GM19467 (cell line): ENCODE data around the gene TMEM192.
"Not testable (repeated sequence)": the region's sequence is repeated elsewhere in the genome, so short reads cannot be mapped to it uniquely, and the experiment has no call there.

Experiments used
- ATAC-seq: cut with Tn5 transposase; IDR thresholded peaks from one replicate; pipeline ENCODE4 v1.9.1; 2021; ENCODE audit warnings: mild to moderate bottlenecking, moderate library complexity; ENCODE audit not compliant: unreplicated experiment

TMEM192 gene

DNA sequence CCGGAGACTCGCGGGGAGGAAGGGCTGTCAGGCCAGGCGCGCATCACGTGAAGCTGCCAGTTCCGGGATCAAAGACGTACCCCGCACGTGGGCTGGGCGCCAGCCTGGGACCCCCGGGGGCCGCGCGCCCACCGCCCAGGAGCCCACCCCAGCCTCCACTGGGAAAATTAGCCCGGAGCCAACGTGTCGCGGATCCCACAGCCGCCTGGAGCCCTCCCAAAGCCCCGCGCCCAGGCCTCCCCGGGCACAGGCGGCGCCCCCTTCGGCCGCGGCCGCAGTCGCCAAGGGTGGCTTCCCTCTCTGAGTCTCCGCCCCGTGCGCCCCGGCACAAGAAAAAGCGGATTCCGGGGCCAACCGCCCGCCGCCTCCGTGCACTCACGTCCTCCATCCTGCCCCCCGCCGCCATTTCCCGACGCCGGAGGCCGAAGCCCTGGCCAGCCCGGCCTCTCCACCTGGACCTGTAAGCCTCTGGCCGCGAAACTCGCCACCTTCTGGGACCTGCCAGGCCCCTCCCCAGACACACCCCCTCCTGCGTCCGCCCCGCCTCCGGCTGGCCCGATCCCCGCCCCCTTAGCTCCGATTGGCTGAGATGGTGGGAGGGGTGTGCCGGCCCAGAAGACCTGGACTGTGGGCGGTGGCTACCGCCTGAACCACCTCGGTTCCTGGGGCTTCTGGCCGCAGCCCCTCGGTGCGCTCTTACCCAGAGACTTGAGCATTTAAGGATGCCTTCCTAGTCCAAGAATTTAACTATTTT, at the start of gene TMEM192:
Gene TMEM192 (minus strand): TSS at position 493 of the 754 bp plus-strand sequence. CDS start 87 bp downstream, at position 406.
- peak; percentile 96 for ATAC-seq

- no peak for ATAC-seq
These were observed 46.1 kb upstream of the TMEM192 start for GRCh38 chr4:165158762-165159161.

- no peak for ATAC-seq
These were observed 44.2 kb upstream of the TMEM192 start for GRCh38 chr4:165156906-165157305.

GRCh38 chr4:165154482-165154881, 41.8 kb upstream of the TMEM192 start:
- ATAC-seq, result no peak

- ATAC-seq, result no peak
These were observed 39.9 kb upstream of the TMEM192 start for GRCh38 chr4:165152527-165152926.

DNA sequence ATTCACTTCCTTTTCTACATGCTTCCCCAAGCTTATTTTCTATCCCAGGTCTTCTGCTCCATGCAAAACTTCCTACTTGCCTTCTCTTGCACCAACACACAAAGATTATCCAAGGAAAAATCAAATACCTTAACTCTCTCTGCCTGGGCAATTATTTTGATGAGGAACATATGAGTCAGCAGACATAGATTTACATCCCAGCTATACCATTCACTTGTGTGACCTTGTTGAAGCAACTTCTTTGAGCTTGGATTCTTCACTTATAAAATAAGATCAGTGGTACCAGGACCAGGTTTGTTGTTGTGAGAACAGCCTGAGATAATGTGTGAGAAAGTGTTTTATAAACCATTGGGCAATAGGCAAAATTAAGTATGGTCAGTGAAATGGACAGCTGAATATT, 39.1 kb upstream of the TMEM192 start:
- no peak for ATAC-seq

GRCh38 chr4:165150545-165150944, 37.9 kb upstream of the TMEM192 start:
- ATAC-seq, result no peak

DNA sequence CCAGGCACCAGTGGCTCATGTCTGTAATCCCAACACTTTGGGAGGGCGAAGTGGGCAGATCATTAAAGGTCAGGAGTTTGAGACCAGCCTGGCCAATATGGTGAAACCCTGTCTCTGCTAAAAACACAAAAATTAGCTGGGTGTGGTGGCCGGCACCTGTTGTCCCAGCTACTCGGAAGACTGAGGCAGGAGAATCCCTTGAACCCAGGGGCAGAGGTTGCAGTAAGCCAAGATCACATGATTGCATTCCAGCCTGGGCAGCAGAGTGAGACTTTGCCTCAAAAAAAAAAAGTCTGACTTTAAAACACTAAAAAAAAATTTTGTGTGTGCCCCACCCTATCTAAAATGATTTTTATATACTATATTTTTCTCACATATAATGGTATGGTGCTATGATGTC, 26.2 kb upstream of the TMEM192 start:
- no peak for ATAC-seq

DNA sequence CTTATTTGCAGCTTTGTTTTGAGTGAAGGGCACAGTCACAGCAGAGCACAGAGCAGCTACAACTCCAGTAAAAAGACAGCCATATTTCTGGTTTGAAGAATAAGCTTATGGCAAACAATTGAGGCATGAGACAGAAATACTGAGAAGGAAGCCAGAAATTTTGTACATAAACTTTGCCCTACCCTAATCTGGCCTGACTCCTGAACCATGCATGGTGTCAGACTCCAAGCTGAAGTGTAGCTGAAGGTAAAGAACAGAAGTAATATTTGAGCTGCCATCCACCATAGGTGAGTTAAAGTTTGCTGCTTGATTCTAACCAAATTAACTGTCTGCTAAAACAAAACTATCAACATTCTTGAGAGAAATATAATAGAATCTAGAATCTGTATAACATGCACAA, 24.5 kb upstream of the TMEM192 start:
- ATAC-seq, result no peak

DNA sequence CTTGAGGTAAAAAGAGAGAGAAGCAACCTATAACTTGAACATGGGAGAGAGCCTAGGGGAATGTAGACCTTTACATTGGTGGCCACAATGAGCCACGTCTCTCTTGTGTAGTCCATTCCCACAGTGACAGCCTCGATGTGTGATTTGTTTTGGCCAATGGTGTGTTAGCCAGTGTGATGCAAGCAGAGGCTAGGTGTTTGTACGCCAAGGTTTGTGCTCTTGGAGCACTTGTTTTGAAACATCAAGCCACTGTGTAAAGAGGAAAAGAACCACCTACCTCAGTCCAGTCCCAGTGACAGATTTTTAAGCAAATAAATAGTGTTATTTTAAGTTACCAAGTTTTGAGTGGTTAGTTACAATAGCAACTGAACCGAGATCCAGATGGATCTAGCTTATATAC, 23.9 kb upstream of the TMEM192 start:
- ATAC-seq, result no peak

GRCh38 chr4:165133150-165133549, 20.5 kb upstream of the TMEM192 start:
- no peak for ATAC-seq

DNA sequence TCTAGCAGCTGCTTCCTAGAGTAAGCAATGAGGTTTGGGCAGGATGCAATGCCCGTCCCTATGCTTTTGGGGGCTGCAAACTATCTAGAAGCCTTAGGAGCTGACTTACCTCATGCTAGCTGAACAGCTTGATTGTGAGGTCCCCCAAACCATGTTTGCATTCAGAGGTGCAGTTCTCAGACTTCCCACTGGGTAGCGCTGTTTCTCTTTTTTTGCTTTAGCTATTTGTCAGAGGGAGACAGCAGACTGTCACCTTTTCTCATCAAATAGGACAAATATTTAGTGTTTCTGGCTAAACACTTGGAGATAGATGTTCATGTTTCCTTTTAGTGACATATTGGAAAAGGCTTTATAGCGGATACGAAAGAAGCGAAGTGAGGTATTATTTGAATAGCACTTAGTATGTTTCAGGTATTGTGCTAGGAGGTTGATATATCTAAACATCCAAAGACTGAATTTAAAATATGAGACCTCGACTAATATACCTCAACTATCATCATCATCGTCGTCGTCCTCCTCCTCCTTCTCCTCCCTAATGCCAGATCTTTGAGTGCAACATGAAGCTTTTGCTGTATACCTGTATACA, 18.7 kb upstream of the TMEM192 start:
- peak; percentile 82 for ATAC-seq

- no peak for ATAC-seq
These were observed 17.3 kb upstream of the TMEM192 start for GRCh38 chr4:165129924-165130323.

- ATAC-seq, result not testable (repeated sequence)
These were observed 13.3 kb upstream of the TMEM192 start for GRCh38 chr4:165125869-165126499.

GRCh38 chr4:165124488-165124887, 11.8 kb upstream of the TMEM192 start:
- no peak for ATAC-seq

- ATAC-seq, result peak; percentile 73
These were observed 5.7 kb upstream of the TMEM192 start for GRCh38 chr4:165118256-165118909.

DNA sequence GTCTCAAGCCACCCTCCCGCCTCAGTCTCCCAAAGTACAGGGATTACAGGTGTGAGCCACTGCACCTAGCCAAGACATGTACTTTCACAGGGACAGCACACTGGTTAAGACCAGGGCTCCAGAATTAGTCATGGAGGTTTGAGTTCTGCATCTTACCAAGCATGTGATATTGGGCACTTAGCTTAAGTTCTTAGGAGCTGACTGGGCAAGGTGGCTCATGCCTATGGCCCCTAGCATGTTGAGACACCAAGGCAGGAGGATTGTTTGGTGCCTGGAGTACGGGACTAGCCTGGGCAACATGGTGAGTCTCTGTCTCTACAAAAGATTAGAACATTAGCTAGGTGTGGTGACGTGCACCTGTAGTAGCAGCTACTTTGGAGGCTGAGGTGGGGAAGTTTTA, 2.6 kb upstream of the TMEM192 start:
- ATAC-seq, result no peak

DNA sequence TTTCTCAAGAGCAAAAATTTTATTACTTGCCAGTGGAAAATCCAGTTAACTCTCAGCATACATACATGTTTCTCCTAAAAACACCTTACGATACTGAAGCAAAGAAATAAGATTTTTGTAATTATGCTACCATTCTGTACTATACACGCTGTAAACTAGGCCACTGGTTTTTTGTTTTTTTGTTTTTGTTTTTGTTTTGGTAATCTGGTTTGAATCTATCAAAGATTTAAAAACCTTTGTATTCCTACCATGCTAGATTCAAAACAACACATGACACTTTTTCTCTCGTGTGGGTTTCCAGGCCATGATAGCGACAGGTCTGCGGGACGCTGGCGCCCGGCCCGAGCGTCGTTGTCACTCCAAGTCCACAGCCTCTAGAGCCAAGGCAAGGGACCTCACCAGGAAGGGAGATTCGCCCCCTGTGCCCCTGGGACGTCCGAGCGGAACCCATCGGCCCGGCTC, 723 bp downstream of the TMEM192 start:
- no peak for ATAC-seq

DNA sequence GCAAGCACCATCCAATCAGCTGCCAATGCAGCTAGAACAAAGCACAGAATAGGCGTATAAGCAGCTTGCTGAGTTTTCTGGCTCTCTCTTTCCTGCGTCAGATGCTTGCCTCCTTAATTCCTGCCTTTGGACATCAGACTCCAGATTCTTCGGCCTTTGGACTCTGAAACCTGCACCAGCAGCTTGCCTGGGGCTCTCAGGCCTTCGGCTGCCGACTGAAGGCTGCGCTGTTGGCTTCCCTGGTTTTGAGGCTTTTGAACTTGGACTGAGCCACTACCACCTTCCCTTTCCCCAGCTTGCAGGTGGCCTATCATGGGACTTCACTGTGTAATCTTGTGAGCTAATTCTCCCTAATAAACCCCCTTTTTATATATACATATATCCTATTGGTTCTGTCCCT, 6.1 kb downstream of the TMEM192 start:
- no peak for ATAC-seq

DNA sequence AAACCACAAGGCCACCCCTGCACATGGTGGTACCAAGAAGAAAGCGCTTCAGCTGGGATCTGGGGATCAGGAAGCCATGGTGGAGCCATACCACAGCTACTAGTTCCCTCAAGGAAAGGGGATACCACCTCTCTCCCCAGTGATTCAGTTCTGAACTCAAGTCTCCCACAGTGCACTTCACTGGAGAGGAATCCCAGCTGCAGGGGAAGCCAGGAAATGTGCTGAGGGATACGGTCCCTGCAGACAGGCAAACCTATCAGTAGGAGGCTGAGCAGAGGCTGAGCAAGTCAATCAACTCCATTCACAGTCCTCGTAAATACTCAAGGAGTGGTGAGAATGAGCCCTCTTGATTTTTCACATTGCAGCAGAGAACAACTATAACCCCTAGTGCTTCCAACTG, 11.0 kb downstream of the TMEM192 start:
- ATAC-seq, result no peak

DNA sequence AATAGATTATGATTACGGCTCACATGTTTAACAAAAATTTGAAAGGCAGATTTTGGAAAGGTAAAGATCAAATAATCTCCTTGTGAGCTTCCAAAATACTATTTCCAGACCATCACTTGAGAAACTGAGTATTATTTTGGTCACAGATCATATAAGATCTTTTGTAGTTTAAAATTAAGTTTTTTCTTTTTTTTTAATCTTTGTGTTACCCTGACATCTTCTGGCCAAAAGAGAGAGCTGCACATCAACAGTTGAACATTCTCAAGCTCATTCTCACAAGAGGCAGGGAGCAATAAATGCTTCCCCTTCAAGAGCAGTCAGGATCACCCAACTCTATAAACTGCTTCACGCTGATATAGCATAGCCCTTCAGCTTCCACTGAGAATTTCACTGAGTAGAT, 15.9 kb downstream of the TMEM192 start:
- no peak for ATAC-seq

GRCh38 chr4:165095291-165095690, 17.4 kb downstream of the TMEM192 start:
- ATAC-seq, result no peak
